ENCODE results near the gene BCL2L12. TPM values are rescaled to one million over a fixed set of nuclear protein-coding genes. Genes with fewer than 3 reads are reported as not detected.

The BCL2L12 gene
- total RNA-seq, 1 donor from 2014 or later = 49.2 TPM

- Mint-ChIP-seq H3K9me3 (no peaks in the 10 kb centered on the region), H3K27me3 (no peaks in the 10 kb centered on the region), H3K36me3 (peaks cover 6% of the 10 kb centered on the region), H3K27ac (peak overlapping the region; percentile 97), H3K4me1 (ENCODE audit: unreplicated experiment) (peaks cover 22% of the 10 kb centered on the region), H3K4me3 (peak overlapping the region; percentile 99)
- TF ChIP-seq CTCF (conservative IDR thresholded peaks at IDR 0.05) = peak; percentile 53
- DNase-seq (ENCODE audit: extremely low spot score, unreplicated experiment) = peak; percentile 88
Measured at GRCh38 chr19:49664171-49665035, 1.3 kb upstream of the BCL2L12 start.

GRCh38 chr19:49665036-49665350 is 740 bp upstream of the BCL2L12 start:
- no peak for DNase-seq (ENCODE audit: extremely low spot score, unreplicated experiment)
- no peaks in the 10 kb centered on the region for H3K9me3 Mint-ChIP-seq
- no peak for TF ChIP-seq CTCF (conservative IDR thresholded peaks at IDR 0.05)
- H3K4me3 Mint-ChIP-seq = peak overlapping the region; percentile 99
- peaks cover 9% of the 10 kb centered on the region for H3K36me3 Mint-ChIP-seq
- peaks cover 22% of the 10 kb centered on the region for H3K4me1 Mint-ChIP-seq (ENCODE audit: unreplicated experiment)
- H3K27me3 Mint-ChIP-seq = no peaks in the 10 kb centered on the region
- H3K27ac Mint-ChIP-seq = peak overlapping the region; percentile 97

DNA sequence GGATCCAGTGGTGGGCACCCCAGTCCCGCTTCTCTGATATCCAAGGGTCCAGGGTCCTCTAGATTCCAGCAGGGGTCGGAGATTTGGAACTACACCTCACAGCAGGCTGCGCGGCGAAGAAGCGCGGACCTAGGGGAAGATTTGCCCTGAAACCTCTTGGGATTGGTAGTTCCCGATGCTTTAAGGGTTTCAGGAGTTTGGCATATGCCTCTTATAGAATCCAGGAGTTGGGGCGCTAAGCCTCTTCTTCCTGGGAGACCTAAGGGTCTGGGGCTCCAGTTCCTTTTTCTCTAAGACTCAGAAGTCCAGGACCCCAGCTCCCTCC is 349 bp downstream of the BCL2L12 start:
- H3K4me1 Mint-ChIP-seq (ENCODE audit: unreplicated experiment) = peaks cover 22% of the 10 kb centered on the region
- peak overlapping the region; percentile 99 for H3K4me3 Mint-ChIP-seq
- H3K27me3 Mint-ChIP-seq = no peaks in the 10 kb centered on the region
- DNase-seq (ENCODE audit: extremely low spot score, unreplicated experiment) = no peak
- H3K9me3 Mint-ChIP-seq = no peaks in the 10 kb centered on the region
- peak overlapping the region; percentile 97 for H3K27ac Mint-ChIP-seq
- H3K36me3 Mint-ChIP-seq = peaks cover 4% of the 10 kb centered on the region
- TF ChIP-seq CTCF (conservative IDR thresholded peaks at IDR 0.05) = peak; percentile 51

DNA sequence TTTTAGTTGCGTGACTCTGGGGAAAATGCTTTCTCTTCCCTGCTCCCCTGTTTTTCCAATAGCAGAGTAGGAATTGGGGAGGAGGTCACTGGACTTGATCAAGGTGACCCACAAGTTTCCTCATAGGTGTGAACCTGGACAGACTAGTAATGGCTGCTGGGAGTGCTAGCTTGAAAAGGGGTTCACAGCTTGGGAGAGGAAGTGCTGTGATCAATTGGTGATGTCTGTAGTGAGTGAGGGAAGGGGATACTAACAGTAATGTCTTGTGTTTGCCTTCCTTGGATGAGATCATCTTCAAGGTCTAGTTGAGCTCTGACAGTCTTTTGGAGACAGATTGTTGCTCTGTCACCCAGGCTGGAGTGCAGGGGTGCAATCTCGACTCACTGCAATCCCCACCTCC is 1.7 kb downstream of the BCL2L12 start:
- H3K27me3 Mint-ChIP-seq = no peaks in the 10 kb centered on the region
- DNase-seq (ENCODE audit: extremely low spot score, unreplicated experiment) = no peak
- H3K9me3 Mint-ChIP-seq = no peaks in the 10 kb centered on the region
- peak overlapping the region; percentile 99 for H3K4me3 Mint-ChIP-seq
- H3K36me3 Mint-ChIP-seq = peaks cover 4% of the 10 kb centered on the region
- peaks cover 30% of the 10 kb centered on the region for H3K4me1 Mint-ChIP-seq (ENCODE audit: unreplicated experiment)
- peak overlapping the region; percentile 97 for H3K27ac Mint-ChIP-seq
- TF ChIP-seq CTCF (conservative IDR thresholded peaks at IDR 0.05) = no peak

GRCh38 chr19:49669516-49669915 is 3.8 kb downstream of the BCL2L12 start:
- H3K9me3 Mint-ChIP-seq = no peaks in the 10 kb centered on the region
- H3K27me3 Mint-ChIP-seq = no peaks in the 10 kb centered on the region
- TF ChIP-seq CTCF (conservative IDR thresholded peaks at IDR 0.05) = no peak
- peaks cover 4% of the 10 kb centered on the region for H3K36me3 Mint-ChIP-seq
- H3K4me3 Mint-ChIP-seq = no peak overlapping the region
- H3K27ac Mint-ChIP-seq = no peak overlapping the region
- H3K4me1 Mint-ChIP-seq (ENCODE audit: unreplicated experiment) = peaks cover 24% of the 10 kb centered on the region
- DNase-seq (ENCODE audit: extremely low spot score, unreplicated experiment) = no peak

Measured in type B pancreatic cell (in vitro differentiated cells).